ENCODE data around the gene ESX1. TPM values are rescaled to one million over a fixed set of nuclear protein-coding genes. Genes with fewer than 3 reads are reported as not detected.

Gene ESX1
- total RNA-seq, 1 experiment from 2014 or later, result not detected

- no peak for DNase-seq
- H3K4me3 Mint-ChIP-seq (ENCODE audit: unreplicated experiment), result no peak overlapping the region
- H3K27me3 ChIP-seq (replicated peaks; ENCODE audit: control insufficient read depth, insufficient read depth, low read length), result no peaks in the 10 kb centered on the region
- no peak overlapping the region for H3K4me3 ChIP-seq (ENCODE audit: low read depth, low read length)
- H3K36me3 ChIP-seq (ENCODE audit: control insufficient read depth, insufficient read depth, low read length), result no peaks in the 10 kb centered on the region
- intact Hi-C loops (cut with micrococcal nuclease; ENCODE audit: unreplicated experiment), result no loop called here
- H3K4me1 ChIP-seq, result no peaks in the 10 kb centered on the region
- no peak overlapping the region for H3K27ac Mint-ChIP-seq (ENCODE audit: unreplicated experiment)
- no peaks in the 10 kb centered on the region for H3K9me3 ChIP-seq
- TF ChIP-seq, protein P1, sequence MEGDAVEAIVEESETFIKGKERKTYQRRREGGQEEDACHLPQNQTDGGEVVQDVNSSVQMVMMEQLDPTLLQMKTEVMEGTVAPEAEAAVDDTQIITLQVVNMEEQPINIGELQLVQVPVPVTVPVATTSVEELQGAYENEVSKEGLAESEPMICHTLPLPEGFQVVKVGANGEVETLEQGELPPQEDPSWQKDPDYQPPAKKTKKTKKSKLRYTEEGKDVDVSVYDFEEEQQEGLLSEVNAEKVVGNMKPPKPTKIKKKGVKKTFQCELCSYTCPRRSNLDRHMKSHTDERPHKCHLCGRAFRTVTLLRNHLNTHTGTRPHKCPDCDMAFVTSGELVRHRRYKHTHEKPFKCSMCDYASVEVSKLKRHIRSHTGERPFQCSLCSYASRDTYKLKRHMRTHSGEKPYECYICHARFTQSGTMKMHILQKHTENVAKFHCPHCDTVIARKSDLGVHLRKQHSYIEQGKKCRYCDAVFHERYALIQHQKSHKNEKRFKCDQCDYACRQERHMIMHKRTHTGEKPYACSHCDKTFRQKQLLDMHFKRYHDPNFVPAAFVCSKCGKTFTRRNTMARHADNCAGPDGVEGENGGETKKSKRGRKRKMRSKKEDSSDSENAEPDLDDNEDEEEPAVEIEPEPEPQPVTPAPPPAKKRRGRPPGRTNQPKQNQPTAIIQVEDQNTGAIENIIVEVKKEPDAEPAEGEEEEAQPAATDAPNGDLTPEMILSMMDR (IDR thresholded peaks at IDR 0.05; ENCODE audit: insufficient read depth in 1 of 2, low read depth in 1 of 2, low read length in 1 of 2, severe bottlenecking in 1 of 2, unreplicated experiment in 1 of 2), result no peak
- CTCF ChIA-PET, result no interaction called here
- no peaks in the 10 kb centered on the region for H3K4me1 Mint-ChIP-seq (ENCODE audit: low read depth, unreplicated experiment)
- H3K9me3 Mint-ChIP-seq (ENCODE audit: unreplicated experiment), result no peaks in the 10 kb centered on the region
- POLR2A ChIA-PET, result no interaction called here
- no peaks in the 10 kb centered on the region for H3K36me3 Mint-ChIP-seq (ENCODE audit: insufficient read depth, unreplicated experiment)
- no TSS peak for BruUV-seq (replicated peaks)
- H3K27me3 Mint-ChIP-seq (ENCODE audit: insufficient read depth, unreplicated experiment), result no peaks in the 10 kb centered on the region
Observed at GRCh38 chrX:104282166-104282725, 27.5 kb upstream of the ESX1 start.

DNA sequence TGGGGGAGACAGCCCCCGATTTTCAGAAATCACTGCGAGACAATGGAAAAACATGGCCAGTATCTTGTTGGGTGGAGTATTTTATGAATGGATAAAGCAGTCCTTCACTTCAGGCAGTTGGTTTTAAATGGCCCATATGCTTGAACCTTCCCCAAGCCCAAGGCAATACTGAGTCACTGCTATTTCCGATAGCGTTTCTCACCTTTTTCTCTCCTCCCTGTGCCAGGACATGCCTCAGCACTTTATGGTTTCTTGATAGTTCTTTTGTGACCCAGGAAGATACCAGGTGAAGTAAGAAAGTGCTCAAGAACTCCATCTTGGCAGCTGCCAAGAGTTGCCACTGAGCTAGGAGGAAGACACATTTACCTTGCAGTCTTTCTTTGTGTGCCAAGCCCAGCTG is 26.8 kb upstream of the ESX1 start:
- Mint-ChIP-seq H3K4me1 (ENCODE audit: low read depth, unreplicated experiment) (no peaks in the 10 kb centered on the region), H3K9me3 (ENCODE audit: unreplicated experiment) (no peaks in the 10 kb centered on the region), H3K27me3 (ENCODE audit: insufficient read depth, unreplicated experiment) (no peaks in the 10 kb centered on the region), H3K4me3 (ENCODE audit: unreplicated experiment) (no peak overlapping the region), H3K36me3 (ENCODE audit: insufficient read depth, unreplicated experiment) (no peaks in the 10 kb centered on the region), H3K27ac (ENCODE audit: unreplicated experiment) (no peak overlapping the region)
- Histone ChIP-seq H3K4me1 (no peaks in the 10 kb centered on the region), H3K4me3 (ENCODE audit: low read depth, low read length) (no peak overlapping the region), H3K36me3 (ENCODE audit: control insufficient read depth, insufficient read depth, low read length) (no peaks in the 10 kb centered on the region), H3K27me3 (replicated peaks; ENCODE audit: control insufficient read depth, insufficient read depth, low read length) (no peaks in the 10 kb centered on the region), H3K9me3 (no peaks in the 10 kb centered on the region)
- TF ChIP-seq, protein P1 (IDR thresholded peaks at IDR 0.05; ENCODE audit: insufficient read depth in 1 of 2, low read depth in 1 of 2, low read length in 1 of 2, severe bottlenecking in 1 of 2, unreplicated experiment in 1 of 2), result no peak
- POLR2A ChIA-PET, result no interaction called here
- intact Hi-C loops (cut with micrococcal nuclease; ENCODE audit: unreplicated experiment), result no loop called here
- CTCF ChIA-PET, result no interaction called here
- DNase-seq, result no peak
- no TSS peak for BruUV-seq (replicated peaks)

- ChIA-PET POLR2A (no interaction called here), CTCF (no interaction called here)
- Histone ChIP-seq H3K4me1 (no peaks in the 10 kb centered on the region), H3K27me3 (replicated peaks; ENCODE audit: control insufficient read depth, insufficient read depth, low read length) (no peaks in the 10 kb centered on the region), H3K36me3 (ENCODE audit: control insufficient read depth, insufficient read depth, low read length) (no peaks in the 10 kb centered on the region), H3K4me3 (ENCODE audit: low read depth, low read length) (no peak overlapping the region), H3K9me3 (no peaks in the 10 kb centered on the region)
- H3K27me3 Mint-ChIP-seq (ENCODE audit: insufficient read depth, unreplicated experiment), result peaks cover 2% of the 10 kb centered on the region
- intact Hi-C loops (cut with micrococcal nuclease; ENCODE audit: unreplicated experiment), result no loop called here
- no peaks in the 10 kb centered on the region for H3K9me3 Mint-ChIP-seq (ENCODE audit: unreplicated experiment)
- no peaks in the 10 kb centered on the region for H3K36me3 Mint-ChIP-seq (ENCODE audit: insufficient read depth, unreplicated experiment)
- no peak overlapping the region for H3K4me3 Mint-ChIP-seq (ENCODE audit: unreplicated experiment)
- TF ChIP-seq, protein P1 (IDR thresholded peaks at IDR 0.05; ENCODE audit: insufficient read depth in 1 of 2, low read depth in 1 of 2, low read length in 1 of 2, severe bottlenecking in 1 of 2, unreplicated experiment in 1 of 2), result no peak
- BruUV-seq (replicated peaks), result no TSS peak
- DNase-seq, result no peak
- no peak overlapping the region for H3K27ac Mint-ChIP-seq (ENCODE audit: unreplicated experiment)
- no peaks in the 10 kb centered on the region for H3K4me1 Mint-ChIP-seq (ENCODE audit: low read depth, unreplicated experiment)
Observed at GRCh38 chrX:104280609-104281008, 25.9 kb upstream of the ESX1 start.

Data from Caco-2 (cell line).